GM12801 (cell line): ENCODE data around the gene AKAP13.

Source experiments
- TF ChIP-seq, protein P1 (sequence below): IDR thresholded peaks from one replicate; pipeline ENCODE4 v1.5.1; 2011; ENCODE audit warnings: control low read depth; ENCODE audit not compliant: insufficient read length; ENCODE audit errors: extremely low read depth

Gene AKAP13

DNA sequence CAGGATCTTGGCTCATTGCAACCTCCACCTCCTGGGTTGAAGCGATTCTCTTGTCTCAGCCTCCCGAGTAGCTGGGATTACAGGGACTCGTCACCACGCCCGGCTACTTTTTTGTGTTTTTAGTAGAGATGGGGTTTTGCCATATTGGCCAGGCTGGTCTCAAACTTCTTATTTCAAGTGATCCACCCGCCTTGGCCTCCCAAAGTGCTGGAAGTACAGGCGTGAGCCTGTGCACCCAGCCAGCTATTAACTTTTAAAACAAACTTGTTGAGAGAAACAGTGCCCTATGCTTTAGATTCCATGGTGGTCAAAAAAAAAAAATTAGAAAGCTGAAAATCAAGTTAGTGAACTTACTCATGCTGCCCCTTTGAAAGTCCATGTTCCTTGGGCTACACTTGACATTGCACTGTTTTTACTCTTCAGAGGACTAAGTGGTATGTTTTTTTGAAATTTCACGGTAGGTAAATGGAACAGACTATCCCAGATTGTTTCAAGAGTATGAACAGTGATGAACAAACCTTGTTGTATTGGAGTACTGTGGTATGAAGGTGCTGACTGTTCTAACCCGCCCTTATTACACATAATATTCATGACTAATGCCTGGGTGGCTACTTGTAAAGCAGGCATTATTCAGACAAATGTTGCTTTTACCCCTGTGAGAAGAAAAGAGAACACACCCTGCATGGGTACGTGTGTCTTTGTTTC is 207.5 kb downstream of the AKAP13 start:
- TF ChIP-seq, protein P1, sequence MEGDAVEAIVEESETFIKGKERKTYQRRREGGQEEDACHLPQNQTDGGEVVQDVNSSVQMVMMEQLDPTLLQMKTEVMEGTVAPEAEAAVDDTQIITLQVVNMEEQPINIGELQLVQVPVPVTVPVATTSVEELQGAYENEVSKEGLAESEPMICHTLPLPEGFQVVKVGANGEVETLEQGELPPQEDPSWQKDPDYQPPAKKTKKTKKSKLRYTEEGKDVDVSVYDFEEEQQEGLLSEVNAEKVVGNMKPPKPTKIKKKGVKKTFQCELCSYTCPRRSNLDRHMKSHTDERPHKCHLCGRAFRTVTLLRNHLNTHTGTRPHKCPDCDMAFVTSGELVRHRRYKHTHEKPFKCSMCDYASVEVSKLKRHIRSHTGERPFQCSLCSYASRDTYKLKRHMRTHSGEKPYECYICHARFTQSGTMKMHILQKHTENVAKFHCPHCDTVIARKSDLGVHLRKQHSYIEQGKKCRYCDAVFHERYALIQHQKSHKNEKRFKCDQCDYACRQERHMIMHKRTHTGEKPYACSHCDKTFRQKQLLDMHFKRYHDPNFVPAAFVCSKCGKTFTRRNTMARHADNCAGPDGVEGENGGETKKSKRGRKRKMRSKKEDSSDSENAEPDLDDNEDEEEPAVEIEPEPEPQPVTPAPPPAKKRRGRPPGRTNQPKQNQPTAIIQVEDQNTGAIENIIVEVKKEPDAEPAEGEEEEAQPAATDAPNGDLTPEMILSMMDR, result no peak

DNA sequence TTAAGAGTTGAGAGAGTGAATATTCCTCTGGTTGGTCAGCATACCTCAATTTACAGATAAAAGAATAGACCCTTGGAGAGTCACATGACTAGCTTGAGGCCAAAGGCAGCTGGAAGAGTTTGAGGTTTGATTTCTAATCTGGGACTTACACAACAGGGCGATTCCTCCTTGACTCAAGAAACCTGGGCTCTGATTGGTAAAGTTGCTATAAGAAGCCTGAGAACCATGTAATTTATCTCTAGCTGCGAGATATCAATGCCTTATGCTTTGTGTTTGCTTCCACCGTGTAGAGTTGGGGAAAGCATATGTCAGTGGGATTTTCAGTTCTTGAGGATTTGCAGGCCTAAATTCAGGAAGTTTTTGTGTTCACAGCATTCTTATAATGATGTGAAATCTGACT is 208.3 kb downstream of the AKAP13 start:
- TF ChIP-seq, protein P1, result no peak

DNA sequence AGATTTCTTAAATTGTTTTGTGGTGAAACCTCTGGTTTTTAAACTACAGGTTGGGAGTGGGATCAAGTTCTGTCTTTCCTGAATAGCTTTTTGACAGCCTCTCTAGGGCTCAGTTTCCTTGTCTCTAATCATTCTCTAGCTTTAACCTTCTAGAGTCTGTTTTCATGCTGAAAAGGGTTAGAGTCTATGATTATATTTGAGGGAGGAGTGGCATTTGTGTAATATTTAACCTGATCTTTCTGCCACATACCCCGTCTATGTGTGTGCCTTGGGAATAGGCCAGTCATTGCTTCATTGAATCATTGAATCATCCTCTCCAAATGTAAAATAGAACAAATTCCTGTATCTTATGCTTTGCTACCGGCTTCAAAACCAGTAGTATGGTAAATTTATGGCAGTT is 209.4 kb downstream of the AKAP13 start:
- TF ChIP-seq, protein P1, result no peak

DNA sequence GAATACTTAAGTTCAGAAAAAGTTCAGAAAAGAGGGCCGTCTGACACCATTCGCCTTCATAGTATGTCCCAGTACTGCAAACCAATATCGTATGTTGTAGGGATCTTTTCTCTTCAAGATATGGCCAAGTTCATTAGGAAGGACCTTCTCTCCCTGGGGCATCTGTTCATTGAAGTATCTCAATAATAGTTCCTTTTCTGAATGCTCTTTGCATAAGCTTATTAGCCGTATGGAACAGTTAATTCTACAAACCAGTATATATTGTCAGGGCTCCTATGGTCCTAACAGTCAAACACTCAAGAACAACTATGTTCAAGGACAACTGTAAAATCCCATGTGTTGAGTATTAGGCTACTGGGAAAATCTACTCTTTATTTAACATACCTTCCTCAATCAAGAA is 211.2 kb downstream of the AKAP13 start:
- TF ChIP-seq, protein P1, result no peak

DNA sequence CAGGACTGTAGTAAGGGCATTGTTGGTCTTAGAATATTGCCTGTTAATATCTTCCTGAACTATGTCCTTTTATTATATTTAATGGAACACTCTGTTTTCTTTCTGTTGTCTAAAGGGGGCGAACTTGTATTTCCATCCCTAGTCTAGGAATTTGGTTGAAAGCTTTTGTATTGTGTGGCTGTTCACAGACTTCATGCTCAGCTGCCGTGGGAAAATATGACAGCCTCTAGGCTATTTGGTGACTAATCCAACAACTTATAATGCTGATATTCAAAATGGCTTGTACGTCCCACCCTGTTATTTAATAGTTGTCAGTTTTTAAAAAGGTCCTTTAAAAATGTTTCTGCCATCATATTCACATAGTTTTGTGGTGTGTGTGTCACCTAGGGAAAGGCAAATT is 211.7 kb downstream of the AKAP13 start:
- TF ChIP-seq, protein P1, result no peak

DNA sequence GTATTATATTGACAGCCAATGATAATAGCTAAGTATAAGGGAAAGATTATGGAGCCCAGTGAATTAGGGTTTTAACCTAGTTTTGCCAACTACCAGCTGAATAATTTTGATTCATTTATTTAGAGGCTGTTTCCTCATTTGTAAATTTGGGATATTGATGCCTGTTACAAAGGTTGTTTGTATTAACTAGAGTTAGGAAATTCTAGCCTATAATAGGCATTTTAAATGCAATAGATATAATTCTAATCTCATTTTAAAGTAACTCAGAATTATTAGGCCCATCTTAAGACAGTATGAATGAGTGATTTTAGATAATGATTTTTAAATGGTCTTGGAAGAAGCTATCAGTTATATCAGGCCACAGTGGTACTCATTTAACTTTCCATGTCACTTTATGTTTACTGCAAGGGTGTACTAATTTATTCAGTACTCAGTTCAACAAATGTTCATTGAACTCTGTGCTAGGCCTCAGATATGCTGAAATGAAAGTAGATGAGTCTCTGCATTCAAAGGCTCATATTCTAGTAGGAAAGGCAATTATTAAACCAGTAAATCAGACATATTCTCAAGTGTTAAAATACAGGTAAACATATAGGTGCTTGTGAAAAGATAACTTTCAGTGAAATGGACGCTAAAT is 213.5 kb downstream of the AKAP13 start:
- TF ChIP-seq, protein P1, result no peak

DNA sequence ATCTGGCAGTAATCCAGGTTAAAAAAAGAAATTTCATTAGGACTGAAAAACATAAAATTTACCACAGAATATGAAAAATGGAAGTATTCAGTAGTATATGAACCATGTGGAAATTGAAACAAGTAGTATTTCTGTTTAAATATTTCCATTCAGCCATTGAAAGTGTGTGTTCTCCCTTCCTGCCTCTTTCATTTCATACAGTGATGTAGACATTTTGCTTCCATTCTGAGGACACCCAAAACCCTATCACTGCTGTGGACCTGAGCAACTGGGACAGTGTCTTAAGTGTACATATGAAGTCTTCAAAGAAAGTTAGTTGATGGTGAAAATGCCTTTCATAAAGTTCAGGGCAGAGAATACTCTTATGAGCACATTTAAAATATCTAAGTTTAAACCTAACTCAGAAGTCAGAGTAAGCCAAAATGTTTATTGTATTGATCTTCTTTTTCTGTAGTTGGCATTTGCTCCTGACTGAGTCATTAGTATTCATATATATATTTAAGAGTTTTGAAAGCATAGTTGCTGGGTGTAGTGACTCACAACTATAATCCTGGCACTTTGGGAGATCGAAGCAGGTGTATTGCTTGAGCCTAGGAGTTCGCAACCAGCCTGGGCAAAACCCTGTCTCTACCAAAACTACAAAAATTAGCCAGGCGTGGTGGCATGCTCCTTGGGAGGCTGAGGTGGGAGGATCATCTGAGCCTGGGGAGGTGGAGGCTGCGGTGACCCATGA is 215.6 kb downstream of the AKAP13 start:
- TF ChIP-seq, protein P1, result no peak
